SK-N-SH (cell line): ENCODE measurements around the gene GGPS1.

Experiments used
- CTCF ChIP-seq: fragments of 200-600 bp; sonication (generic); IDR thresholded peaks from 2 replicates; pipeline ENCODE4 v1.6.1; 2017; ENCODE audit warnings: antibody characterized with exemption, mild to moderate bottlenecking, moderate library complexity
- EZH2phosphoT487 ChIP-seq: fragments of 200-600 bp; sonication (generic); IDR thresholded peaks from 2 replicates; pipeline ENCODE4 v1.6.1; 2017; ENCODE audit warnings: low read depth, mixed run types, mild to moderate bottlenecking, antibody characterized with exemption, moderate library complexity, borderline replicate concordance
- FOSL2 ChIP-seq: IDR thresholded peaks from 2 replicates; pipeline ENCODE4 v1.4.0; 2012; ENCODE audit warnings: low read depth, mild to moderate bottlenecking, moderate library complexity, borderline replicate concordance
- FOXM1 ChIP-seq: IDR thresholded peaks from 2 replicates; pipeline ENCODE4 v1.4.0; 2012; ENCODE audit warnings: low read depth, mild to moderate bottlenecking
- MXI1 ChIP-seq: IDR thresholded peaks from 2 replicates; pipeline ENCODE4 v1.6.1; 2012; ENCODE audit warnings: mild to moderate bottlenecking, low read depth, low read length, improper control_type of control experiment
- POLR2AphosphoS5 ChIP-seq: IDR thresholded peaks from 2 replicates; pipeline ENCODE4 v1.6.1; 2012; ENCODE audit warnings: low read depth, low read length
- SIN3A ChIP-seq: IDR thresholded peaks from 2 replicates; pipeline ENCODE4 v1.6.1; 2012; ENCODE audit warnings: low read depth, mild to moderate bottlenecking, low read length, moderate library complexity, borderline replicate concordance
- TAF1 ChIP-seq: IDR thresholded peaks from 2 replicates; pipeline ENCODE4 v1.6.1; 2012; ENCODE audit warnings: low read depth, mild to moderate bottlenecking, low read length, moderate library complexity, borderline replicate concordance
- TEAD4 ChIP-seq: IDR thresholded peaks from 2 replicates; pipeline ENCODE4 v1.4.0; 2012; ENCODE audit warnings: mild to moderate bottlenecking, borderline replicate concordance; ENCODE audit not compliant: insufficient read depth
- YY1 ChIP-seq: IDR thresholded peaks from 2 replicates; pipeline ENCODE4 v1.4.0; 2012; ENCODE audit warnings: low read depth, mild to moderate bottlenecking

DNA sequence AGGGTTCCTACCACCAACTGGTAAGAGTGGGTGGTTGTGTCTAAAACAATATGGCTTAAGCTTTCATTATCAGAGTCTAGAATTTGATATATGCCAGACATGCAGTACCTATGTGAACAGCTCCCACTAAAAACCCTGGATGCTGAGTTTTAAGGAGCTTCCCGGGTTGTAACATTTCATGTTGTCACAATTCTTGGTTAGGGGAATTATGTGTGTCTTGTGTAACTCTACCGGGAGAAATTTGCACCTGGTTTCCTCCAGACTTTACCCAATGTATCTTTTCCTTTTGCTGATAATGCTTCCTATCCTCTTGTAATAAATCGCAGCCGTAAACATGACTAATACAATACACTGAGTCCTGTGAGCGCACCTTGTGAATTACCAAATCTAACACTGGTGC lies 48.7 kb upstream of the GGPS1 start:
- TF ChIP-seq CTCF (no peak), TAF1 (no peak), YY1 (no peak), MXI1 (no peak), SIN3A (no peak), EZH2phosphoT487 (no peak), FOSL2 (no peak), POLR2AphosphoS5 (no peak), FOXM1 (no peak), TEAD4 (no peak)
